Motor neuron (in vitro differentiated cells): Measurements from ENCODE around the gene ZNF124. TPM values are rescaled to one million over a fixed set of nuclear protein-coding genes. Genes with fewer than 3 reads are reported as not detected.

Experiments
- total RNA-seq, 8 experiments: library from RNA; unstranded; fragments of 300-600 nt; gene quantifications; 2 replicates each; pipeline versions ENCODE4 v1.2.3 to v1.2.4, GENCODE V29; 2022

The ZNF124 gene
- total RNA-seq, 8 experiments from 2014 or later = 21.5 to 160 (median 73.3) TPM

Other genes starting within 250 kb of the ZNF124 start
- gene AHCTF1, start 240.1 kb downstream of the ZNF124 start, total RNA-seq = 10 to 100 TPM; 25.6 to 50.4 (median 32.5) TPM
- 10 to 100 TPM in 1 of 8 experiments, 1 to 10 TPM in 5, under 1 TPM in 1, not detected in 1; 0.86 to 12.5 (median 4.9) TPM for gene ZNF695, start 164.0 kb downstream of the ZNF124 start, total RNA-seq
- 10 to 100 TPM in 4 of 8 experiments, 1 to 10 TPM in 4; 1.7 to 15.2 (median 8.6) TPM for gene ZNF670, start 93.2 kb downstream of the ZNF124 start, total RNA-seq
- 10 to 100 TPM in 6 of 8 experiments, 1 to 10 TPM in 2; 4.6 to 37.0 (median 19.7) TPM for gene ZNF669, start 67.7 kb downstream of the ZNF124 start, total RNA-seq
- under 1 TPM in 6 of 8 experiments, not detected in 2; 0.16 to 0.52 (median 0.27) TPM for gene VN1R5, start 84.1 kb upstream of the ZNF124 start, total RNA-seq
- 10 to 100 TPM in 7 of 8 experiments, 1 to 10 TPM in 1; 7.1 to 44.4 (median 31.4) TPM for gene ZNF496, start 159.8 kb upstream of the ZNF124 start, total RNA-seq
- under 1 TPM in 6 of 8 experiments, not detected in 2; 0.20 to 0.81 (median 0.41) TPM for gene NLRP3, start 244.2 kb upstream of the ZNF124 start, total RNA-seq